ENCODE measurements around the gene FAM76A. TPM values are rescaled to one million over a fixed set of nuclear protein-coding genes. Genes with fewer than 3 reads are reported as not detected.
A peak's percentile ranks its signal among the peaks of the same experiment; 100 is the strongest.
"Not testable (repeated sequence)": the region's sequence is repeated elsewhere in the genome, so short reads cannot be mapped to it uniquely, and the experiment has no call there.

Gene FAM76A
- total RNA-seq, 2 donors from 2014 or later: 13.0 to 14.7 TPM

DNA sequence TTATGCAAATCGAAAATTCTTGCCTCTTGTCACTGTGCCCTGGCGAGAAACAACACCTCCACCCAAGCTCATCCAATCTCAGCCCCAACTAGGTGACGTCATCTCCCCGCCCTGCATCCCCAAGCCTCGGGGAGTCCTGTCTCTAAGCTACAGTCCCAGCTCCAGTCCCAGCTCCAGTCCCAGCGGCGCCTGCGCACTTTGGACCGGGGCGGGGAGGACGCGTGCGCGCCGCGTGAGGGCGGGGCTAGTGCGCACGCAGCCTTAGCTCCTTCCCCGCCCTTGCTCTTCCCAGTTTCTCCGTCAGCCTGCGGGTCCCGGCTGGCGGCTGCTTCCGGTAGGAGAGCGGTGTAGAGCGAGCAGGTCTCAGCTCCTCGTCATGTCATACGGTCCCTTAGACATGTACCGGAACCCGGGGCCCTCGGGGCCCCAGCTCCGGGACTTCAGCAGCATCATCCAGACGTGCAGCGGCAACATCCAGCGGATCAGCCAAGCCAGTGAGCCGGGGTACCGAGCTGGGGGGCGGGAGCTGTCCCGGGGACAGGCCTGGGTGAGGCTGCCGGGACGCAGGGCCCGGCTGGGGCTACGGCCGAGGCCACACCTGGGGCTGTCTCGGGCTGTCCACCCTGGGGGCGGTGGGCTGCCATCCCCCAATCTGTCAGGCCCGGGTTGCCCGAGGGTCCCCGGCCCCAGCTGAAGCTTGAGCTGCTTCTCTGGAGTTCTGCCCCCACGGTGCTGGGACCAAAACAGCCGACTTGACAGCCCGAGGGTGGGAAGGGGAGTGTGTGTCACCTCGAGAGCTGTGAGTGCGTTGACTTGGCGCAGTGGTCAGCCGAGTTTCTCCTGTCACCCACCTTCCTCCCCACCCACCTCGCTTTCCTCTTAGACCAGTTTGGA, 47.4 kb downstream of the FAM76A start, which contains the start of gene STX12:
Gene STX12, plus strand, starts transcription at position 288 of the 894 bp plus-strand sequence. Its CDS starts 89 bp downstream, at position 377.
- H3K4me3 ChIP-seq (ENCODE audit: low read length): peak within 1 kb of the TSS; percentile 98
- H3K27ac ChIP-seq (ENCODE audit: low read depth, low read length): peak within 1 kb of the TSS; percentile 54
- Mint-ChIP-seq H3K27me3 (ENCODE audit: insufficient read depth) (no peaks in the 10 kb centered on the region), H3K36me3 (ENCODE audit: low read depth) (peaks cover 2% of the 10 kb centered on the region), H3K27ac (peak within 1 kb of the TSS; percentile 95), H3K4me3 (peak within 1 kb of the TSS; percentile 83), H3K9me3 (no peaks in the 10 kb centered on the region), H3K4me1 (peaks cover 28% of the 10 kb centered on the region)
- H3K36me3 ChIP-seq (ENCODE audit: control insufficient read depth, insufficient read depth, low read length): peaks cover 7% of the 10 kb centered on the region
- TF ChIP-seq, protein P1, sequence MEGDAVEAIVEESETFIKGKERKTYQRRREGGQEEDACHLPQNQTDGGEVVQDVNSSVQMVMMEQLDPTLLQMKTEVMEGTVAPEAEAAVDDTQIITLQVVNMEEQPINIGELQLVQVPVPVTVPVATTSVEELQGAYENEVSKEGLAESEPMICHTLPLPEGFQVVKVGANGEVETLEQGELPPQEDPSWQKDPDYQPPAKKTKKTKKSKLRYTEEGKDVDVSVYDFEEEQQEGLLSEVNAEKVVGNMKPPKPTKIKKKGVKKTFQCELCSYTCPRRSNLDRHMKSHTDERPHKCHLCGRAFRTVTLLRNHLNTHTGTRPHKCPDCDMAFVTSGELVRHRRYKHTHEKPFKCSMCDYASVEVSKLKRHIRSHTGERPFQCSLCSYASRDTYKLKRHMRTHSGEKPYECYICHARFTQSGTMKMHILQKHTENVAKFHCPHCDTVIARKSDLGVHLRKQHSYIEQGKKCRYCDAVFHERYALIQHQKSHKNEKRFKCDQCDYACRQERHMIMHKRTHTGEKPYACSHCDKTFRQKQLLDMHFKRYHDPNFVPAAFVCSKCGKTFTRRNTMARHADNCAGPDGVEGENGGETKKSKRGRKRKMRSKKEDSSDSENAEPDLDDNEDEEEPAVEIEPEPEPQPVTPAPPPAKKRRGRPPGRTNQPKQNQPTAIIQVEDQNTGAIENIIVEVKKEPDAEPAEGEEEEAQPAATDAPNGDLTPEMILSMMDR (conservative IDR thresholded peaks at IDR 0.05): no peak
- H3K4me1 ChIP-seq (ENCODE audit: control insufficient read depth, insufficient read depth, low read length): peaks cover 4% of the 10 kb centered on the region
- H3K27me3 ChIP-seq (ENCODE audit: control insufficient read depth, insufficient read depth, low read length, poor library complexity, severe bottlenecking): no peaks in the 10 kb centered on the region
- peak; percentile 99 for DNase-seq
- whole genome bisulfite sequencing, 2 experiments (ENCODE audit: insufficient coverage in 1 of 2, insufficient read length in 1 of 2): 0 to 1% methylated on average over 15 to 57 of the region's 58 CpGs
- H3K9me3 ChIP-seq (ENCODE audit: control insufficient read depth, low read length): no peaks in the 10 kb centered on the region
- peak within 1 kb of the TSS; percentile 74 for H3K9ac ChIP-seq (ENCODE audit: extremely low read depth, low read length, poor library complexity, severe bottlenecking)

DNA sequence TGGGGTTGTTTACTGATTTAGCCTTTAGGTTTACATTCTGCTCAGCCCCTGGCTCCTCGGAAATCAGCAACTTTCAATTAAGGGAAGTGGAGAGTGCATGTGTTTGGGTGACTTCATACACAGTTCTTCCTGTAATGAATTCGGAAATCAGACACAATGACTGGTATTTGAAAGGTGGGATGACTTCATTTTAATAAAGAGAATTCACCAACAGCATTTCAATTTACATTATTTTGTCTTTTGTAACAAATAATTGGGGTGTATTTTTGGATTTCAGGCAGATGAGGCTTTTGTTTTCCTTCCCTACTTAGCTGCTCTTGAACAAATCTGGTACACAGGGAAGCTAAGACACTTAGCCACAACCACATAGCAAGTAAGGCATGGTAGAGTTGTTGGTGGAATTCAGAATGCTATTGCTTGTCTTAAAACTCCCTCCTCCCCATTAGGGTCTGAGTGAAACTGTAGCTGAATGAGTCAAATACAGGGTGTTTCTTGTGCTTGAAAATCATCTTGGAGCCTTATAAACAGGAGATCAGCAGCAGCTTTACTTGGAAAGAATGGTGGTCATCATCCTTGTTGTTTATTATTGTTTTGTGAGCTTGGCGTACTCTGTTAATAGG, 48.2 kb downstream of the FAM76A start:
- DNase-seq: no peak
- H3K4me3 ChIP-seq (ENCODE audit: low read length): peak overlapping the region; percentile 98
- WGBS, 2 experiments (ENCODE audit: insufficient coverage in 1 of 2, insufficient read length in 1 of 2): 0 to 30% methylated on average over 1 to 3 of the region's 3 CpGs
- peak overlapping the region; percentile 87 for H3K27ac Mint-ChIP-seq
- peaks cover 2% of the 10 kb centered on the region for H3K36me3 Mint-ChIP-seq (ENCODE audit: low read depth)
- H3K9me3 Mint-ChIP-seq: no peaks in the 10 kb centered on the region
- H3K27me3 Mint-ChIP-seq (ENCODE audit: insufficient read depth): no peaks in the 10 kb centered on the region
- peaks cover 10% of the 10 kb centered on the region for H3K4me1 ChIP-seq (ENCODE audit: control insufficient read depth, insufficient read depth, low read length)
- H3K4me1 Mint-ChIP-seq: peaks cover 31% of the 10 kb centered on the region
- no peaks in the 10 kb centered on the region for H3K27me3 ChIP-seq (ENCODE audit: control insufficient read depth, insufficient read depth, low read length, poor library complexity, severe bottlenecking)
- no peak overlapping the region for H3K27ac ChIP-seq (ENCODE audit: low read depth, low read length)
- peak overlapping the region; percentile 83 for H3K4me3 Mint-ChIP-seq
- peaks cover 11% of the 10 kb centered on the region for H3K36me3 ChIP-seq (ENCODE audit: control insufficient read depth, insufficient read depth, low read length)
- H3K9me3 ChIP-seq (ENCODE audit: control insufficient read depth, low read length): no peaks in the 10 kb centered on the region
- TF ChIP-seq, protein P1 (conservative IDR thresholded peaks at IDR 0.05): no peak
- peak overlapping the region; percentile 74 for H3K9ac ChIP-seq (ENCODE audit: extremely low read depth, low read length, poor library complexity, severe bottlenecking)

- H3K4me3 Mint-ChIP-seq: no peak overlapping the region
- H3K9me3 Mint-ChIP-seq: no peaks in the 10 kb centered on the region
- Histone ChIP-seq H3K4me1 (ENCODE audit: control insufficient read depth, insufficient read depth, low read length) (peaks cover 10% of the 10 kb centered on the region), H3K27ac (ENCODE audit: low read depth, low read length) (no peak overlapping the region), H3K9ac (ENCODE audit: extremely low read depth, low read length, poor library complexity, severe bottlenecking) (no peak overlapping the region), H3K27me3 (ENCODE audit: control insufficient read depth, insufficient read depth, low read length, poor library complexity, severe bottlenecking) (no peaks in the 10 kb centered on the region), H3K4me3 (ENCODE audit: low read length) (peak overlapping the region; percentile 98), H3K36me3 (ENCODE audit: control insufficient read depth, insufficient read depth, low read length) (peaks cover 14% of the 10 kb centered on the region), H3K9me3 (ENCODE audit: control insufficient read depth, low read length) (no peaks in the 10 kb centered on the region)
- WGBS, 2 experiments (ENCODE audit: insufficient coverage in 1 of 2, insufficient read length in 1 of 2): 96 to 100% methylated on average over 1 to 2 of the region's 2 CpGs
- no peak overlapping the region for H3K27ac Mint-ChIP-seq
- no peak for DNase-seq
- H3K27me3 Mint-ChIP-seq (ENCODE audit: insufficient read depth): no peaks in the 10 kb centered on the region
- peaks cover 2% of the 10 kb centered on the region for H3K36me3 Mint-ChIP-seq (ENCODE audit: low read depth)
- TF ChIP-seq, protein P1 (conservative IDR thresholded peaks at IDR 0.05): no peak
- H3K4me1 Mint-ChIP-seq: peaks cover 31% of the 10 kb centered on the region
Measured at GRCh38 chr1:27774654-27775053, 48.9 kb downstream of the FAM76A start.

- 90 to 100% methylated on average over 2 to 3 of the region's 3 CpGs for WGBS, 2 experiments (ENCODE audit: insufficient coverage in 1 of 2, insufficient read length in 1 of 2)
Measured at GRCh38 chr1:27775336-27775735, 49.6 kb downstream of the FAM76A start.

GRCh38 chr1:27776276-27776675, 50.5 kb downstream of the FAM76A start:
- not testable (repeated sequence) for H3K27me3 Mint-ChIP-seq (ENCODE audit: insufficient read depth); H3K4me3 ChIP-seq (ENCODE audit: low read length); H3K36me3 Mint-ChIP-seq (ENCODE audit: low read depth); H3K4me1 ChIP-seq (ENCODE audit: control insufficient read depth, insufficient read depth, low read length); H3K27ac ChIP-seq (ENCODE audit: low read depth, low read length); DNase-seq; H3K9me3 ChIP-seq (ENCODE audit: control insufficient read depth, low read length); H3K9ac ChIP-seq (ENCODE audit: extremely low read depth, low read length, poor library complexity, severe bottlenecking); H3K9me3 Mint-ChIP-seq; H3K27me3 ChIP-seq (ENCODE audit: control insufficient read depth, insufficient read depth, low read length, poor library complexity, severe bottlenecking); H3K27ac Mint-ChIP-seq; H3K4me3 Mint-ChIP-seq
- H3K4me1 Mint-ChIP-seq: peaks cover 27% of the 10 kb centered on the region
- peaks cover 16% of the 10 kb centered on the region for H3K36me3 ChIP-seq (ENCODE audit: control insufficient read depth, insufficient read depth, low read length)

More at GRCh38 chr1:27775336-27775735, 49.6 kb downstream of the FAM76A start:
- not testable (repeated sequence) for H3K4me3 Mint-ChIP-seq; H3K27me3 ChIP-seq (ENCODE audit: control insufficient read depth, insufficient read depth, low read length, poor library complexity, severe bottlenecking); H3K4me1 ChIP-seq (ENCODE audit: control insufficient read depth, insufficient read depth, low read length); H3K27ac Mint-ChIP-seq; H3K27ac ChIP-seq (ENCODE audit: low read depth, low read length); H3K4me3 ChIP-seq (ENCODE audit: low read length); H3K9ac ChIP-seq (ENCODE audit: extremely low read depth, low read length, poor library complexity, severe bottlenecking); DNase-seq; H3K27me3 Mint-ChIP-seq (ENCODE audit: insufficient read depth); H3K9me3 ChIP-seq (ENCODE audit: control insufficient read depth, low read length); H3K9me3 Mint-ChIP-seq; H3K36me3 Mint-ChIP-seq (ENCODE audit: low read depth)
- peaks cover 16% of the 10 kb centered on the region for H3K36me3 ChIP-seq (ENCODE audit: control insufficient read depth, insufficient read depth, low read length)
- H3K4me1 Mint-ChIP-seq: peaks cover 27% of the 10 kb centered on the region
